A549 (cell line): Measurements from ENCODE around the gene B3GNT5. TPM values are rescaled to one million over a fixed set of nuclear protein-coding genes. Genes with fewer than 3 reads are reported as not detected.

Source experiments
- ATAC-seq, 2 experiments: fragments of 200-7000 bp in 1 of 2; fragments of >200 bp in 1 of 2; cut with Nextera tagmentation in 1 of 2; cut with Tn5 transposase in 1 of 2; 3 replicates each; pipeline versions ENCODE4 v1.8.0 to v1.9.1; 2018 to 2020; ENCODE audit warnings: mild to moderate bottlenecking in 1 of 2, moderate library complexity in 1 of 2
- CTCF ChIA-PET: fragments of 300-600 bp; sonication (Branson Sonifier 250); formaldehyde crosslinking; extraction: SDS; loops from one replicate; lab custom pipeline; 2021; ENCODE audit warnings: antibody characterized with exemption, inconsistent platforms; lab: Yijun Ruan, JAX
- POLR2A ChIA-PET: fragments of 350-600 bp; formaldehyde crosslinking; extraction: SDS; loops from one replicate; lab custom pipeline; 2021; ENCODE audit warnings: antibody characterized with exemption, inconsistent platforms; lab: Yijun Ruan, JAX
- DNase-seq, 2 experiments: peaks; one replicate each; pipeline versions ENCODE4 v3.0.0 to v3.0.0-alpha.2; 2011 to 2016; ENCODE audit warnings: low read depth in 1 of 2, low spot score in 1 of 2
- FAIRE-seq: peaks from 2 replicates; lab custom pipeline; 2011; peaks lifted over from hg19 to GRCh38; lab: Jason Lieb, UNC
- H3K27ac ChIP-seq, 2 experiments: fragments of >200 bp; sonication (Bioruptor Twin); formaldehyde crosslinking; 3 replicates each; pipeline ENCODE4 v1.5.1; 2016 to 2017
- H3K4me1 ChIP-seq: fragments of >200 bp; sonication (Bioruptor Twin); formaldehyde crosslinking; 3 replicates; pipeline ENCODE4 v1.6.1; 2016
- H3K4me2 ChIP-seq: fragments of >200 bp; sonication (Bioruptor Twin); formaldehyde crosslinking; 3 replicates; pipeline ENCODE4 v1.6.1; 2016
- H3K4me3 ChIP-seq: fragments of >200 bp; sonication (Bioruptor Twin); formaldehyde crosslinking; 3 replicates; pipeline ENCODE4 v1.5.1; 2016
- H3K9me3 ChIP-seq: fragments of >200 bp; sonication (Bioruptor Twin); formaldehyde crosslinking; 3 replicates; pipeline ENCODE4 v1.6.1; 2016
- CEBPB ChIP-seq, 2 experiments: fragments of >200 bp in 1 of 2; sonication (Bioruptor Twin) in 1 of 2; formaldehyde crosslinking in 1 of 2; IDR thresholded peaks; 2 replicates each; pipeline ENCODE4 v1.6.1; 2012 to 2016
- CHD4 ChIP-seq: fragments of 200-600 bp; sonication (generic); IDR thresholded peaks from 2 replicates; pipeline ENCODE4 v1.6.1; 2016; ENCODE audit warnings: antibody characterized with exemption, mild to moderate bottlenecking, borderline replicate concordance
- EHMT2 ChIP-seq: fragments of 200-600 bp; sonication (generic); IDR thresholded peaks from 2 replicates; pipeline ENCODE4 v1.6.1; 2016; ENCODE audit warnings: antibody characterized with exemption, low read depth, mild to moderate bottlenecking, moderate library complexity
- ESRRA ChIP-seq: fragments of 150-350 bp; IDR thresholded peaks from 2 replicates; pipeline ENCODE4 v1.6.1; 2014; ENCODE audit warnings: mild to moderate bottlenecking, low read length, borderline replicate concordance
- HDAC2 ChIP-seq: fragments of 200-600 bp; sonication (generic); IDR thresholded peaks from 2 replicates; pipeline ENCODE4 v1.6.1; 2016
- HOXA7 ChIP-seq: fragments of 250-450 bp; sonication (Bioruptor Pico); IDR thresholded peaks from 2 replicates; pipeline ENCODE4 v1.5.0; 2020; ENCODE audit warnings: mild to moderate bottlenecking, moderate library complexity
- JUNB ChIP-seq: fragments of >200 bp; sonication (Bioruptor Twin); formaldehyde crosslinking; IDR thresholded peaks from 2 replicates; pipeline ENCODE4 v1.6.1; 2016
- KDM5A ChIP-seq: fragments of 200-600 bp; sonication (generic); IDR thresholded peaks from 2 replicates; pipeline ENCODE4 v1.6.1; 2016; ENCODE audit warnings: antibody characterized with exemption, mild to moderate bottlenecking
- MAFK ChIP-seq: fragments of 450-650 bp; IDR thresholded peaks from 2 replicates; pipeline ENCODE4 v1.6.1; 2014; ENCODE audit not compliant: partially characterized antibody
- MAZ ChIP-seq: fragments of 150-350 bp; IDR thresholded peaks from 2 replicates; pipeline ENCODE4 v1.6.1; 2014; ENCODE audit warnings: antibody characterized with exemption, low read depth, low read length, borderline replicate concordance
- NPAS2 ChIP-seq: fragments of 250-450 bp; sonication (Bioruptor Pico); IDR thresholded peaks from 2 replicates; pipeline ENCODE4 v1.8.0; 2022; ENCODE audit warnings: mild to moderate bottlenecking, moderate library complexity, borderline replicate concordance
- NR3C1 ChIP-seq: fragments of >200 bp; sonication (Bioruptor Twin); formaldehyde crosslinking; IDR thresholded peaks from 3 replicates; pipeline ENCODE4 v1.6.1; 2017
- POLR2A ChIP-seq: IDR thresholded peaks from 2 replicates; pipeline ENCODE4 v1.6.1; 2012; ENCODE audit warnings: mild to moderate bottlenecking, low read length
- POLR2AphosphoS2 ChIP-seq: conservative IDR thresholded peaks from 2 replicates; pipeline ENCODE4 v1.6.1; 2012; ENCODE audit warnings: low read length, improper control_type of control experiment, inconsistent platforms
- RARB ChIP-seq: fragments of 250-450 bp; sonication (Bioruptor Pico); IDR thresholded peaks from 2 replicates; pipeline ENCODE4 v1.8.0; 2021; ENCODE audit warnings: mild to moderate bottlenecking, moderate library complexity
- RNF2 ChIP-seq: fragments of 200-600 bp; sonication (generic); IDR thresholded peaks from 2 replicates; pipeline ENCODE4 v1.6.1; 2016; ENCODE audit warnings: low read depth, mild to moderate bottlenecking, antibody characterized with exemption, moderate library complexity, borderline replicate concordance
- SMC3 ChIP-seq: fragments of >200 bp; sonication (Bioruptor Twin); formaldehyde crosslinking; IDR thresholded peaks from 3 replicates; pipeline ENCODE4 v1.6.1; 2018; ENCODE audit warnings: inconsistent platforms
- TFCP2L1 ChIP-seq: fragments of 250-450 bp; sonication (Bioruptor Pico); IDR thresholded peaks from 2 replicates; pipeline ENCODE4 v1.5.0; 2021; ENCODE audit warnings: mild to moderate bottlenecking
- TP53 ChIP-seq: fragments of 250-450 bp; sonication (Bioruptor Pico); IDR thresholded peaks from 2 replicates; pipeline ENCODE4 v1.5.0; 2021; ENCODE audit warnings: mild to moderate bottlenecking, moderate library complexity
- ZNF302 ChIP-seq: fragments of 250-450 bp; sonication (Bioruptor Pico); IDR thresholded peaks from 2 replicates; pipeline ENCODE4 v1.9.0; 2021; ENCODE audit warnings: inconsistent platforms, mild to moderate bottlenecking, moderate library complexity
- WGBS: methylation state at CpG from one replicate; pipeline ENCODE4 v1.1.6; 2017; ENCODE audit errors: missing lambda C conversion rate; 5-methylcytosine and 5-hydroxymethylcytosine counted together
- polyA plus RNA-seq, 4 experiments: library from polyadenylated mRNA; depleted of rRNA in 3 of 4; stranded (reverse); fragments of >200 nt; fragmentation: RNase III in 1 of 4; extraction: RNeasy Plus Mini Kit Qiagen cat#74134 plus additional on column Dnase treatment in 1 of 4; gene quantifications; 2 replicates in 3 of 4; 3 replicates in 1 of 4; pipeline ENCODE4 v1.2.3, GENCODE V29; 2011 to 2017
- TF ChIP-seq, protein P1 (sequence below): IDR thresholded peaks from 2 replicates; pipeline ENCODE4 v1.6.1; 2012
- TF ChIP-seq, protein P2 (sequence below): fragments of >200 bp; sonication (Bioruptor Twin); formaldehyde crosslinking; IDR thresholded peaks from 3 replicates; pipeline ENCODE4 v1.5.1; 2016
- TF ChIP-seq, protein P3 (sequence below): IDR thresholded peaks from 2 replicates; pipeline ENCODE4 v1.6.1; 2012; ENCODE audit warnings: low read depth, borderline replicate concordance
- TF ChIP-seq, protein P4 (sequence below): fragments of >200 bp; sonication (Bioruptor Twin); formaldehyde crosslinking; IDR thresholded peaks from 3 replicates; pipeline ENCODE4 v1.6.1; 2016

Gene B3GNT5
- polyA plus RNA-seq, 2 of the 4 experiments (the other 2 are of a cell fraction): 4.7 to 11.7 TPM

DNA sequence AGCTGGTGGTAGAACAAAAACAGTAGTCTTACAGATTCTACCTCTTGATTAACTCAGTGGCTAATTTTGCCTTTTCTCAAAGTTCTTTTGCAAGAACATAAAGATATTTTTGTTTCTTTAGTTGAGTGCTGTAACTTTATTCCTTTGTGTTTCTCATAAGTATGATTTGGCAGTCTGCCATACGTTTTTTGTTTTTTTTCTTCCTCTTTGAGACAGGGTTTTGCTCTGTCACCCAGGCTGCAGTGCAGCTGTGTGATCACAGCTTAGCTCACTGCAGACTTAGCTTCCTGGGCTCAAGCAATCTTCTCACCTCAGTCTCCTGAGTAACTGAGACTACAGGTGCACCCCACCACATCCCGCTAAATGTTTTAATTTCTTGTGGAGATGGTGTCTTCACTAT, 22.4 kb downstream of the B3GNT5 start (continued):
- TF ChIP-seq MAFK (no peak), JUNB (no peak), HOXA7 (CRISPR knock-in tag) (no peak)

DNA sequence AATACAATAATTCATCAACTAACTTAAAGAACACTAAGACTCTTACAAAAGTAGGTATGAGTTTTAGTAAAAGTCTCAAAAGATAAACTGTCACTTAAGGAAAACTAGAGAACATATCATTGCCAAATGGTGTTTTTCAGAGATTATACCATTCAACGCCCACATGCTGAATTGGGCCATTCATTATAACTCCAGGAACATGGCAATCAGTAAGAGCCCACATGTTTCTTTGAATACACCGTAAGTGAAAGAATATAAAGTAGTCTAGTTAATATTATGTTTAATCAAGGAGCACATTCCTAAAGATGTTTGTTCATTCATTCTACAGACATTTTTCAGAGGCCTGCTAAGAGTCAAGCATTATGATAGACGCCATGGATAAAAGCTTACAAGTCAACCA, 22.9 kb downstream of the B3GNT5 start:
- no peak for ATAC-seq
- no peak for FAIRE-seq
- H3K4me2 ChIP-seq: peak overlapping the region; percentile 23; the same call in 2 of the 3 replicates
- ChIA-PET POLR2A (no interaction called here), CTCF (interaction anchor here (1.5 kb wide), 1 partner anchor 10 kb away, joined by 3 read pairs; no protein-coding TSS in a partner anchor)
- no peaks in the 10 kb centered on the region for H3K9me3 ChIP-seq
- WGBS: 79% methylated on average over 3 of the region's 3 CpGs
- TF ChIP-seq TFCP2L1 (CRISPR knock-in tag) (no peak), JUNB (no peak)
- peaks cover 32% of the 10 kb centered on the region for H3K4me1 ChIP-seq
- no peak overlapping the region for H3K4me3 ChIP-seq
- H3K27ac ChIP-seq: peak overlapping the region in 1 of 2 experiments; percentile 24; a peak in 1 of 6 replicates
- no peak for DNase-seq

DNA sequence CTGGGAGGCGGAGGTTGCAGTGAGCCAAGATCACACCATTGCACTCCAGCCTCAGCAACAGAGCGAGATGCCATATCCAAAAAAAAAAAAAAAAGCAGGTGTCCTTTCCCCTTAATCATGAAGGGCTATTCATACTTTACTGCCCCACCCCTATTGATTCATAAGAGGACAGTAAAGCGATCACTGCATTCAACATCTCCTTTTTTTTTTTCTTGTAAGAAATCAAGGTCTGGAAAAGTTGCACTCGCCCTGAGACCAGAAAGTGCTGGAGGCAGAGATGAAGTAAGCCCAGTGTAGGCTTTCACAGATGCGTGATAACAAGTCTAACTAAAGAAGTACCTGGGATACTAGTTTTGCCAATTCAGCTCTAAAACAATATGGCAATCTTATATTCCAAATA, 24.2 kb downstream of the B3GNT5 start:
- TF ChIP-seq TFCP2L1 (CRISPR knock-in tag) (no peak), ESRRA (no peak), ZNF302 (CRISPR knock-in tag) (no peak), RARB (CRISPR knock-in tag) (no peak), MAFK (no peak), CEBPB (IDR thresholded peaks at IDR 0.05) (no peak), MAZ (no peak), HDAC2 (no peak), RNF2 (no peak), TP53 (CRISPR knock-in tag) (no peak)
- TF ChIP-seq, protein P1, sequence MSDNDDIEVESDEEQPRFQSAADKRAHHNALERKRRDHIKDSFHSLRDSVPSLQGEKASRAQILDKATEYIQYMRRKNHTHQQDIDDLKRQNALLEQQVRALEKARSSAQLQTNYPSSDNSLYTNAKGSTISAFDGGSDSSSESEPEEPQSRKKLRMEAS: no peak
- TF ChIP-seq, protein P2, sequence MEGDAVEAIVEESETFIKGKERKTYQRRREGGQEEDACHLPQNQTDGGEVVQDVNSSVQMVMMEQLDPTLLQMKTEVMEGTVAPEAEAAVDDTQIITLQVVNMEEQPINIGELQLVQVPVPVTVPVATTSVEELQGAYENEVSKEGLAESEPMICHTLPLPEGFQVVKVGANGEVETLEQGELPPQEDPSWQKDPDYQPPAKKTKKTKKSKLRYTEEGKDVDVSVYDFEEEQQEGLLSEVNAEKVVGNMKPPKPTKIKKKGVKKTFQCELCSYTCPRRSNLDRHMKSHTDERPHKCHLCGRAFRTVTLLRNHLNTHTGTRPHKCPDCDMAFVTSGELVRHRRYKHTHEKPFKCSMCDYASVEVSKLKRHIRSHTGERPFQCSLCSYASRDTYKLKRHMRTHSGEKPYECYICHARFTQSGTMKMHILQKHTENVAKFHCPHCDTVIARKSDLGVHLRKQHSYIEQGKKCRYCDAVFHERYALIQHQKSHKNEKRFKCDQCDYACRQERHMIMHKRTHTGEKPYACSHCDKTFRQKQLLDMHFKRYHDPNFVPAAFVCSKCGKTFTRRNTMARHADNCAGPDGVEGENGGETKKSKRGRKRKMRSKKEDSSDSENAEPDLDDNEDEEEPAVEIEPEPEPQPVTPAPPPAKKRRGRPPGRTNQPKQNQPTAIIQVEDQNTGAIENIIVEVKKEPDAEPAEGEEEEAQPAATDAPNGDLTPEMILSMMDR: no peak
- H3K4me3 ChIP-seq: no peak overlapping the region
- CTCF ChIA-PET: interaction anchor here (0.6 kb wide), 1 partner anchor 20 kb away, joined by 3 read pairs; no protein-coding TSS in a partner anchor
- DNase-seq (no peak), ATAC-seq (no peak), FAIRE-seq (no peak)
- no peak overlapping the region for H3K4me2 ChIP-seq
- no peak overlapping the region for H3K27ac ChIP-seq
- WGBS: 92% methylated on average over 5 of the region's 5 CpGs
- H3K9me3 ChIP-seq: no peaks in the 10 kb centered on the region
- H3K4me1 ChIP-seq: peaks cover 32% of the 10 kb centered on the region
- POLR2A ChIA-PET: no interaction called here

DNA sequence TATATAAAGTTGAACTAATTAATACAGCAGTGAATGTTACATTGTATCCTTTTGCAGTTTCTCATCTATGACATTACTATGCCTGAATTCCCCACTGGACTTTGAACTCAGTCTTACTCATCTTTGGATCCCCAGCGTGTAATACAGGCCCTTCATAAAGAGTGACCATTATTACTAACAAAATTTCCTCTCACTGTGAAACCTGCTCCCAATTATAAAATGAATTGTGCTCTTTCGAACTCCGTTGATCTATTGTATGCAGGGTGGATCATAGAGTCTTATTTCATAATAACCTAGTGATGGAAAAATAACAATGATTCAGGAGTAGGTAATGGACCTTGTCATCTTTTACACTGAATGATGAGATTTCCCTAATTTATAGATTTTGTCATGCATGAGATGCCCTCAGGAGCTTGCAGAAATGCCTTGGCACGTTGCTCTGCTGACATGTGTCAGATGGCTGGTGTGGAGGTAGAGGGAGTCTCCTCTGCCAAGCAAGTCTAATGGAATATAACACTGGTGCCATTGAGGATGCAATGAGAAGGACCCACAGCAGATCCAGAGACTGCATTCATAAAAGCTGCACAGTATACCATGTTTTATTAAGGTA, 25.5 kb downstream of the B3GNT5 start:
- peak overlapping the region; percentile 45 for H3K4me2 ChIP-seq
- peaks cover 32% of the 10 kb centered on the region for H3K4me1 ChIP-seq
- peak overlapping the region in 1 of 2 experiments; percentile 52; a peak in 3 of 6 replicates for H3K27ac ChIP-seq
- ATAC-seq: peak; percentile 77 to 79; a peak in 5 of 6 replicates
- 8% methylated on average over 4 of the region's 4 CpGs for WGBS
- peak in 1 of 2 experiments; percentile 22 for DNase-seq
- H3K9me3 ChIP-seq: no peaks in the 10 kb centered on the region
- POLR2A ChIA-PET: no interaction called here
- H3K4me3 ChIP-seq: no peak overlapping the region
- CTCF ChIA-PET: interaction anchor here (1.2 kb wide), 1 partner anchor 107 kb away, joined by 4 read pairs; no protein-coding TSS in a partner anchor
- TF ChIP-seq CHD4 (no peak), KDM5A (no peak), EHMT2 (no peak), NR3C1 (no peak), NPAS2 (CRISPR knock-in tag) (no peak), SMC3 (no peak), MAFK (no peak), POLR2A (no peak), POLR2AphosphoS2 (no peak), TFCP2L1 (CRISPR knock-in tag) (no peak)
- TF ChIP-seq, protein P1: no peak
- TF ChIP-seq, protein P3, sequence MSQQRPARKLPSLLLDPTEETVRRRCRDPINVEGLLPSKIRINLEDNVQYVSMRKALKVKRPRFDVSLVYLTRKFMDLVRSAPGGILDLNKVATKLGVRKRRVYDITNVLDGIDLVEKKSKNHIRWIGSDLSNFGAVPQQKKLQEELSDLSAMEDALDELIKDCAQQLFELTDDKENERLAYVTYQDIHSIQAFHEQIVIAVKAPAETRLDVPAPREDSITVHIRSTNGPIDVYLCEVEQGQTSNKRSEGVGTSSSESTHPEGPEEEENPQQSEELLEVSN: no peak
- TF ChIP-seq, protein P4, sequence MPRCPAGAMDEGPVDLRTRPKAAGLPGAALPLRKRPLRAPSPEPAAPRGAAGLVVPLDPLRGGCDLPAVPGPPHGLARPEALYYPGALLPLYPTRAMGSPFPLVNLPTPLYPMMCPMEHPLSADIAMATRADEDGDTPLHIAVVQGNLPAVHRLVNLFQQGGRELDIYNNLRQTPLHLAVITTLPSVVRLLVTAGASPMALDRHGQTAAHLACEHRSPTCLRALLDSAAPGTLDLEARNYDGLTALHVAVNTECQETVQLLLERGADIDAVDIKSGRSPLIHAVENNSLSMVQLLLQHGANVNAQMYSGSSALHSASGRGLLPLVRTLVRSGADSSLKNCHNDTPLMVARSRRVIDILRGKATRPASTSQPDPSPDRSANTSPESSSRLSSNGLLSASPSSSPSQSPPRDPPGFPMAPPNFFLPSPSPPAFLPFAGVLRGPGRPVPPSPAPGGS: no peak
- no peak for FAIRE-seq
